Hippocampal formation (tissue), 2 donors: ENCODE data around the gene USH1G.
"Not testable (repeated sequence)": the region's sequence is repeated elsewhere in the genome, so short reads cannot be mapped to it uniquely, and the experiment has no call there.

Source experiments
- DNase-seq, 2 donors: peaks; one replicate each; lab custom pipeline; 2025; lab: John Stamatoyannopoulos, UW

The USH1G gene

DNA sequence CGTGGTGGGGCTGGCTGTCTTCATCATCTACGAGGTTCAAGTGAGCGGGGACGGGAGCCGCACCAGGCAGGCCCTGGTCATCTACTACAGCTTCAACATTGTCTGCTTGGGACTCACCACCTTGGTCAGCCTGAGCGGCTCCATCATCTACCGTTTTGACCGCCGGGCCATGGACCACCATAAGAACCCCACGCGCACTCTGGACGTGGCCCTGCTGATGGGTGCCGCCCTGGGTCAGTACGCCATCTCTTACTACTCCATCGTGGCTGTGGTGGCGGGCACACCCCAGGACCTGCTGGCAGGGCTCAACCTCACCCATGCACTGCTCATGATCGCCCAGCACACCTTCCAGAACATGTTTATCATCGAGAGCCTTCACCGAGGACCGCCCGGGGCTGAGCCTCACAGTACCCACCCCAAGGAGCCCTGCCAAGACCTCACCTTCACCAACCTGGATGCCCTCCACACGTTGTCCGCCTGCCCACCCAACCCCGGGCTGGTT lies 7.5 kb upstream of the USH1G start:
- no peak for DNase-seq

DNA sequence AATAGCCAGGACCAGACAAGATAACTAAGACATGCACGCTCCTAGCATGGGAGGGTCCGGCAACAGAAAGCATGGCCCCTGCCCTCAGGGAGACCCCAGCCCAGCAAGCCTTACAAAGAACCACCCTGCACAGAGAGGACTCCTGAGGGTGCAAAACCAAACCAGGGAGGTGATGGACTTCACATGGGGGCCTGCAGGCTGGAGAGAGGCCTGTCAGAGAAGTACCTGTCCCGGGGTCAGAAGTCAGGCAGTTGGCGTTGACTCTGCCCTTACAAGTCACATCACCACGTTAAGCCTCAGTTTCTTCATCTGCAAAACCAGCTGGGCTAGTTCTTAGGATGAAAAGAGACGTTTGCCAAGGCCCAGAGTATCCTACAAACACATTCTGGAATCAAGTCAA lies 5.7 kb upstream of the USH1G start:
- DNase-seq = no peak

DNA sequence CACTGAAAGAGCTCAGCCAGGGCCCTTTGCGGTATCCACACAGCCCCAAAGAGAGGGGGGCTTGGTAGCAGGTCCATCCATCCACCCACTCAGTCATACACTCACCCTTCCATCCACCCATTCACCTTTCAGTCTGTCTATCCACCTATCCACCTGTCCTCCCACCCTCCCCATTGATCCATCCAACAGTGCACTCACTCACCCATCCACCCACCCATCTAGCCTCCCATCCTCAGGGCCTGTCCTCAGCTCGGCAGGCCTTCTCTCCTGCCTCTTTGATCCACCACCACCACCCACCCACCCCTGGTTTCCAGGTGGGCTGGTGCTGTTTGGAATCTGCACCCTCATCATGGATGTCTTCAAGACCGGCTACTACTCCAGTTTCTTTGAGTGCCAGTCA lies 2.2 kb upstream of the USH1G start:
- DNase-seq = no peak

DNA sequence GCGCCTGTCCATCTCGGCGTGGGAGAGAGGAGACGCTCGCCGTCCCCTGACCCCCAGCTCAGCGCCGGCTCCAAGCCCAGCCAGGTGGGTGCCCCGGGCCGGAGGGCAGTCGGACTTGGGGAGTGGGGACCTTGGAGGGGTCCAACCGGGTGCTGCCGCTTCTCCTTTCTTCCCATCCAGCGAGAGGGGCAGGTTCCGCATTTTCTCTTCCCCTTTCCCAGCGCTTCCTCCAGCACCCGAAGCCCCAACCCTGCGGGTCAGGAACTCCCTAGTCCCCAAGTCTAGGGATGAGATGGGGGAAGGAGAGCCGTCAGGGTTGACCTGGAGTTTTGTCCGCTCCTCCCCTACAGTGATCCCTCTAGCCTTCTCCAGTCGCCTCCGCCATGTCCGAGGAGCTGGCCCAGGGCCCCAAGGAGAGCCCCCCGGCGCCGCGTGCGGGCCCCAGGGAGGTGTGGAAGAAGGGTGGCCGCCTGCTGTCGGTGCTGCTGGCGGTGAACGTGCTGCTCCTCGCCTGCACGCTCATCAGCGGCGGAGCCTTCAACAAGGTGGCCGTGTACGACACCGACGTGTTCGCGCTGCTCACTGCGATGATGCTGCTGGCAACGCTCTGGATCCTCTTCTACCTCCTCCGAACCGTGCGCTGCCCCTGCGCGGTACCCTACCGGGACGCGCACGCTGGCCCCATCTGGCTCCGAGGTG lies 1.3 kb upstream of the USH1G start, which contains the start of gene OTOP2:
Gene OTOP2, plus strand, starts transcription at position 24 of the 699 bp plus-strand sequence. Its CDS starts 360 bp downstream, at position 384.
- DNase-seq = no peak

DNA sequence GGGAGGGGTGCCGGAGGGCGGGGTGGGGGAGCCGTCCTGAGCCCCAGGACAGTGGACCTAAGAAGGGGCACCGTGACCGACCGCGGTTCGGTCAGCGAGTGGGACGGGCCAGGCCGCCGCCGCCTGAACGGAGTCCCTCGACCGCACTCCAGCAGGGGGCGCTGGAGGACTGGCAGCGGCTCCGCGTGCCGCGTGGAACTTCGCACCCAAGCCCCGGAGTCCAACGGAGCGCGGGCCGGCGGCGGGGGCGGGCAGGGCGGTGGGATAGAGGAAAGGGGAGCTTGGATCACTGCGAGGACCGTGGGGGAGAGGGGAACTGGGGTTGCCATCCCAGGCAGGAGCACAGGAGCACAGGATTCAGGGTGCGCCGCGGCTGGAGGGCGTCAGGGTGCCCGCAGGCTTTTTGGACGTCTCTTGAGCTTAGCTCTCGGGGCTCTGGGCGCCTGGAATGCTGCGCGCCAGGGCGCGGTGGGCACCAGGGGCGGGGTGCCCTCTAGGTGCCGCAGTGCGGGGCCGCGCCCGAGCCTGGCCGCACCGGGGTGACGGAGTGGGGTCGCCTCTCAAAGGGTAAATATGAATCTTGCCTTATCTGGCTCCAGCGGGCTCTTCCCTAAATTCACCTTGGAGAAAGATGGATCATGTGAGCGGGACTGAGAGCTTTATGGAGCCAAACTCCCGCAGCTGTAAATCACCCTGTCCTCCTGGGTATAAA lies 639 bp upstream of the USH1G start:
- DNase-seq = peak in 1 of 2 donors; percentile 38

DNA sequence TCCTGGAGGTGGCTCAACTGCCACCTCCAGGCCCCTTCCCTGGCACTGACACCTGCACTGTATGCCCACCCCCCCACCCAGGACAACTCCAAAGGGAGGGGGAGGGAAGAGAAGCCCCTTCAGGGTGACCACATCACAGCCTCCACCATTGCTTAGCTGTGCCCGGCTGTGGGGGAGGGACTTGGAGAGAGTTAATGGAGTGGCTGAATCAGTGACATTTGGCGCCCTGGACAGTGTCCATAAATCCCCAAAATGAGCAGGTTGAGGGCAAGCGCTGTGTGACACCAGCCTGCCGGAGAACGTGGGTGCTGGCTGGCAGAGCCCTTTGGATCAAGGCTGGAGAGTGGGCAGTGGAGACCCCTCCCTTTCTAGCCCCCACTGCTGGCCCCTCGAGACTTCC lies 883 bp downstream of the USH1G start:
- DNase-seq = no peak

DNA sequence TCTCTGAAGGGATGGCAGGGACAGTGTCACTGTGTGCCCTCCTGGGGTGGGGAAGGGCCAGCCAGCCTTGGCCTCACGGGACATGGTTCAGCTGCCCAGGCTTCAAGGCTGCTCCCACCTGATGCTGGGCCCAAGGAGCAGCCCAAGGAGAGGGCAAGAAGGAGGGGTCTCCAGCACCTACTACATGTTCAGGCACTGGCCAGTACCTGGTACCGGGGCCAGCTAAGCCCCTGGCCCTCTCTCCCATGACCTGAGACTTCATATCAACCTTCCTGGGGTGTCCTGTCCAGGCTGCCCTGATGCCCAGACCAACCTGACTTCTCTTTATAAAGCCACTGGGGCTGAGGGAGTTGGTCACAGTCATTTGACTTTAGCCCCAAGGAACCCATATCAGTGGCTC lies 1.3 kb downstream of the USH1G start:
- DNase-seq = no peak

DNA sequence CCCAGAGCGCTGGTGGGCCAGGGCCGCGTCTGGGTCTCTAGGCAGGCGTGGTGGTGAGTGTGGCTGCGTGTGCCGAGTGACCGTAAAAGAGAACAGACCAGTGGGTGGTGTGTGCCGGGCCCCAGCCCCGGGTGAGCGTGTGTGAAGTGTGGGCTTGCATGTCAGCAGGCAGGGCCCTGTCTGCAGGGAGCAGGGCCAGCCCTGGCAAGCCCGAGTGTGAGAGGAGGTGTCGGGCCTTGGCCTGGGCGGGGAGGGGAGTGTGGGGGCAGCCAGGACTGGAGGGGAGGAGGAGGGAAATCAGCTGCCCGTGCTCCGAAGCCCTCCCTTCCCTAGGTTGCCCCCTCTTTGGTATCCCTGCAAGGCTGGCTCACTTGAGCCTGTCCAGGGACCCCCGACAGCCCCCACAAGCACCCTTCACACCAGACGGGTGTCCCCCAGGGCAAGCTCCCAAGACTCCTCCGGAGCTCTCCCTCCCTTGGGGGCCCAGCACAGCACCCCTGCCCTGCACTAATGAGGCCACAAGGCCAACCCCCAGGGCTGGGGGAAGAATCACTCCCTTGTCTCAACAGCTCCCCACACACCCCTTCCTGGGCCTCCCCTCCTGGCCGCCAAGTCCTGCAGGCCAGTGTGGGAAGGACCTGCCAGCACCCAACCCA lies 1.9 kb downstream of the USH1G start:
- no peak for DNase-seq

DNA sequence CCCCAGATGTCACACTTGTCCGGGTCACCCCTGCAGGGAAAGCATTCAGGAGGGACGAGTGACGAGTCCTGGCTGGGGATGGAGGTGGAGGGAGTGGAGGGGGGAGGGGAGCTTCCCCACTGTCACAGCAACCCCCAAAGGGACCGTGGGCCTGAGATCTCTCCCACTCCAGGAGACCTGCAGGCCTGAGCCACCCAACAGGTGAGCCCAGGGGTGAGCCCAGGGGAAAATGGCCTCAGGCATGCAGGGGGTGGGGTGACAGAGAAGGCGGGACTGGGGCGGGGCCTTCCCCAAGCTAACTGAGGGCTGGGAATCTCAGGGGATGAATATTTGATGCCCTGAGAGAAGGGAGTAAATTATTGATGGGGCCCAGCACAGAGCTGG lies 2.4 kb downstream of the USH1G start:
- DNase-seq = no peak

DNA sequence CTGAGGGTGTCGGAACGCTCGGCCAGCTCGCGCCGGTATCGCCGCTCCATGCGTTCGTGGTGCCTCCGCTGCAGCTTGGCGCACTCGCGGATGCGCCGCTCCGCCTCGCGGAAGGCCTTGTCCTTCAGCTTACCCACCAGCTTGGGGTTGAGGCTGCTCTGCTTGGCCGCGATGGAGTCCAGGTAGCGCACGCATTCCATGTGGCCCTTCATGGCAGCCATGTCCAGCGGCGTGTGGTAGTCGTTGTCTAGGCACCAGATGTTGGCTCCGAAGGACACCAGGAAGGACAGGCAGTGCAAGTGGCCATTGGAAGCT lies 2.8 kb downstream of the USH1G start:
- DNase-seq = no peak

DNA sequence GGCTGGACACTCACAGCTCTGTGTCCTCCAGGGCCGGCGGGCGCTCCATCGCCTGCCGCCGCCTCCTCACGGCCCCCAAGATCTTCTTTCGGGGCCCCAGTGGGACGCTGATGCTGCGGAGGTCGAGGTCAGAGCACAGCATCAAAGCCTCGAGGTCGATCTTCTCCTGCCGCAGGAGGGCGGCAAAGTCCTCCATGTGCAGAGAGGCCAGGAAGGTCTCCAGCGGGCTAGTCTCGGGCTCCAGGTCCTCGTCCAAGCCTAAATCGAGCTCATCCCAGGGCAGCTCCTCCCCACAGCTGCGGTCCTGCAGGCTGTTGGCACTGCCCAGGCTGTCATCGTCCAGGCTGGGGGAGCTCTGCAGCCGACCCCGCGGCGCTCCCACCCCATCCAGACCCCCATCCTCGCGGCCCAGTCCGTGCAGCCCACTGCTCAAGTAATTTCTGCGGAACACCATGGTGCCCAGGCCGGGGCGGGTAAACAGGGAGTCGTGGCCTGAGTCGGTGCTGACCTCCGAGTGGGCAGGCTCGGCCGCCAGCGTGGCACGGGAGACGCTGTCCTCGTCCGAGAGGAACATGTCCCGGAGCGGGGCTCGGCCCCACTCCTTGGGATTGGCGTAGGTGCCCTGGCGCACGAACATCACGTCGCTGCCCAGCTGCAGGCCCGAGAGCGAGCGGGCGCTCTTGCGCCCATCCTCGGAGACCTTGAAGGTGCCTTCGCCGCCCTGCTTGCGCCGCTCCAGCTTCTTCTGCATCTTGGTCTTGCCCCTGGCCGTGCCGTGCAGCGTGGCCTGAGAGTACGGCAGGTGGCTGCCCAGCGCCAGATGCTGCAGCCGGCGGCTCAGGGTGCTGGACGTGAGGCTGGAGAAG lies 3.4 kb downstream of the USH1G start:
- DNase-seq = no peak

DNA sequence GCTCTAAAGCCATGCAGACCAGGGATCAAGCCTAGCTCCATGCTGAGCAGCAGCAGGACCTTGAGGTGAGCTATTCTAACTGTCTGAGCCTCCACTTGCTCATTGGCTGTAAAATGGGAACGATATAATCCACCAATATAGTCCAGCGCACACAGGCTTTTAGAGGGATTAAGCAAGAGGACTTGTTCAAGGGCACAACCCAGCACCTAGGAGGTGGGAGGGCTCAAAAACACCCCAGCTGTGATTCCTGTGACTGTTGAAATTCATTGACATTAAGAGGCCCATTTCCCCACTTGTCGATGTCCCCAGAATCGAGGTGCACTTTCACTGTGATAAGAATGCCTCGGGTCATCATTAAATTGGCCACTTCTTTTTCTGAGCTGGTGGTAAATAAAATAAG lies 4.1 kb downstream of the USH1G start:
- DNase-seq = no peak

DNA sequence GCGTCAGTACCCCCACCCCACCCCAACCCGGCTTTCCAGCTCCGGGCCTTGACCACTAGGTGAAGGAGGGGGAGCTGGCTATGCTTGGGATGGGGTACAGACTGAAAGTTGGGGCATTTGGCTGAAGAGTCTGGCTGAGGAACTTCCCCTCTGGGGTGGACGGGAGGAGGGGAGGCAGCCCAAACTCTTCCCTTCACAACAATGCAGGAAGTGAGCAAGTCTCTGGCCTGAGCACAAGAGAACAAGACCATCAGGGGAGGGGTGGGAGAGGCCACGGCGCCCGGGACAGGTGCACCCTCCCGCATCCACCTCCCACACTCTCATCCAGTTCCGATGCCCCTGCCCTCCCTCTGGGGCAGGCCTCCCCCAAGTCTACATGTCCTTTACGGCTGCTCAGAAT lies 5.6 kb downstream of the USH1G start:
- no peak for DNase-seq

DNA sequence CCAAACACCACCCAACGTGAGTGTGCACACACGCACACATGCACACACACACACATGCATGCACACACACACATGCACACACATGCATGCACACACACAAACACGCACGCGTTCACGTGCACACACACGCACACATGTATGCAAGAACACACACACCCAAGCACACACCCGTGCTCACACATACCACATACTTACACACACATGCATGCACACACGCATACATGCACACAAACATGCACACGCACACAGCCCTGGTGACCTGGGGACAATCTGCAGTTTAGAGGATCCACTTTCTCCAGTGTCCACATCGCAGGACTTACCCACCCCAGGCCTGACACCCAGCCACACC lies 6.2 kb downstream of the USH1G start:
- DNase-seq = no peak

DNA sequence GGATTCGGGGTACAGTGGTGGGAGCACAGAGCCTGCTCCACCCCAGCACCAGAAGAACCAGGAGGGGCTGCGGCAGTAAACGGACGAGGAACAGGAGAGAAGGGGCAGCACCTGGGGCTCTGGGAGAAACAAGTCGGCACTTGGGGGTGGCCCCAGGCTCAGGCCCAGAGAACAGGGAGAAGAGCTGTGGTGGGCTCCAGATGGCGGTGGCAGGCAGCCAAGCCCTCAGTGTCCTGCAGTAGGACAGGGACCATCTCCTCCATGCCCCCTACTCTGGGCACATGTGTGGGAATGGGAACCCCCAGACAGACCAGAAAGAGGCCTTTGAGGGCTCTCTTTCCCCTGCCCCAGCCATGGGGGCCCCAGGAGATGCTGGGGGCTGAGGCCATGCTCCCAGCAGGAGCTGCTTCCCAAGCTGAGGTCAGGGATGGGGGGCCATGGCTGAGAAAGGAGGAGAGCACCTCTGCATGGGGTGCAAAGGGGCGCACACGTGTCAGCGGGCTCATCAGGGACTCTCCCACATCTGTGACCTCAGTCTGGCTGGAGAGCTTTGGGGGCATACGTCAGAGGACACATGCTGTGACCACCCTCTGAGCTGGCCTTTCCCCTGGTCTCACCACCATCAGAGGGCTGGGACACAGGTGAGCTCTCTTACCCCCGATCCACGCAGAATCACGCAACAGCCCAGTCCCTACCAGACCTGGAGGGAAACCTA lies 6.8 kb downstream of the USH1G start:
- DNase-seq = no peak

DNA sequence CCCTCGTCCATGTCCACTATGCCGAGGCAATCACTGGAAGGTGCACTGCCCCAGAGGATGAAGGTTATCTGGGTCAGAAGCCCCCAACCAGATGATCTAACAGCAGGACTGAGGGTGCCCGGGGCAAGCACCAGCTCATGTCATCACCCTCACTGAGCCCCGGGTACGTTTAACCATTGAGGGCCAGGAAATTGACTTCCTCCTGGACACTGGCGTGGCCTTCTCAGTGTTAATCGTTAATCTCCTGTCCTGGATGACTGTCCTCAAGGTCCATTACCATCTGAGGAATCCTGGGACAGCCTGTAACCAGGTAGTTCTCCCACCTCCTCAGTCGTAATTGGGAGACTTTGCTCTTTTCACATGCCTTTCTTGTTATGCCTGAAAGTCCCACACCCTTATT lies 11.6 kb downstream of the USH1G start:
- not testable (repeated sequence) for DNase-seq

DNA sequence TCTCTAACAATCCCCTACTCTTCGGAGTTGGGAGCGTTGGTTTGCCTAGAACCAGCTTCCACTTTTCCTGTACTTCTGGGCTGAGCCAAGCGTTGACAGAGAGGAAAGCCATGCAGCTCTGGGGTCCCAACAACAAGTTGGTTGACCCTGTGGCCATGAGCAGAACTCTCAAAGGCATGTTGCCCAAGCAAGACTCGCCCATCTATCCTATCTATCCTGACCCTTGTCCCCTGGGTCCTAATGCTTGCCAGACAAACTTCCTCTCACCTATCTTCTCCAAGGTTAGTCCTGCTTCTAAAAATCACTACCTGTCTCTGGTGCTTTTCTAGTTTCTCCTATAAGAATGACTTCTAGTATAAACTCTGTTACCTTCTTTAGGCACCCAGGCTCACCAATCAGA lies 14.0 kb downstream of the USH1G start:
- not testable (repeated sequence) for DNase-seq

DNA sequence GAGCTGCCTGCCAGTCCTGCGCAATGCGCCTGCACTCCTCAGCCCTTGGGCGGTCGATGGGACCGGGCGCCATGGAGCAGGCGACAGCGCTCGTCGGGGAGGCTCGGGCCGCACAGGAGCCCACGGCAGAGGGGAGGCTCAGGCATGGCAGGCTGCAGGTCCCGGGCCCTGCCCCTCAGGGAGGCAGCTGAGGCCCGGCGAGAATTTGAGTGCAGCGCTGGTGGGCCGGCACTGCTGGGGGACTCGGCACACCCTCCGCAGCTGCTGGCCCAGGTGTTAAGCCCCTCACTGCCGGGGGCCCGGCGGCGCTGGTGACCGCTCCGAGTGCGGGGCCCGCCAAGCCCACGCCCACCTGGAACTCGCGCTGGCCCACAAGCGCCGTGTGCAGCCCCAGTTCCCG lies 16.0 kb downstream of the USH1G start:
- DNase-seq = no peak

DNA sequence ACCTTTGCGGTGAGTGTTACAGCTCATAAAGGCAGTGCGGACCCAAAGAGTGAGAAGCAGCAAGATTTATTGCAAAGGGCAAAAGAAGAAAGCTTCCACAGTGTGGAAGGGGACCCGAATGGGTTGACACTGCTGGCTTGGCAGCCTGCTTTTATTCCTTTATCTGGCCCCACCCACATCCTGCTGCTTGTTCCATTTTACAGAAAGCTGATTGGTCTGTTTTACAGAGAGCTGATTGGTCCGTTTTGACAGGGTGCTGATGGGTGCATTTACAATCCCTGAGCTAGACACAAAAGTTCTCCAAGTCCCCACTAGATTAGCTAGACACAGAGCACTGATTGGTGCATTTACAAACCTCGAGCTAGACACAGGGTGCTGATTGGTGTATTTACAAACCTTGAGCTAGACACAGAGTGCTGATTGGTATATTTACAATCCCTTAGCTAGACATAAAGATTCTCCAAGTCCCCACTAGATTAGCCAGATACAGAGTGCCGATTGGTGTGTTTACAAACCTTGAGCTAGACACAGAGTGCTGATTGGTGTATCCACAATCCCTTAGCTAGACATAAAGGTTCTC lies 16.8 kb downstream of the USH1G start:
- DNase-seq = not testable (repeated sequence)

DNA sequence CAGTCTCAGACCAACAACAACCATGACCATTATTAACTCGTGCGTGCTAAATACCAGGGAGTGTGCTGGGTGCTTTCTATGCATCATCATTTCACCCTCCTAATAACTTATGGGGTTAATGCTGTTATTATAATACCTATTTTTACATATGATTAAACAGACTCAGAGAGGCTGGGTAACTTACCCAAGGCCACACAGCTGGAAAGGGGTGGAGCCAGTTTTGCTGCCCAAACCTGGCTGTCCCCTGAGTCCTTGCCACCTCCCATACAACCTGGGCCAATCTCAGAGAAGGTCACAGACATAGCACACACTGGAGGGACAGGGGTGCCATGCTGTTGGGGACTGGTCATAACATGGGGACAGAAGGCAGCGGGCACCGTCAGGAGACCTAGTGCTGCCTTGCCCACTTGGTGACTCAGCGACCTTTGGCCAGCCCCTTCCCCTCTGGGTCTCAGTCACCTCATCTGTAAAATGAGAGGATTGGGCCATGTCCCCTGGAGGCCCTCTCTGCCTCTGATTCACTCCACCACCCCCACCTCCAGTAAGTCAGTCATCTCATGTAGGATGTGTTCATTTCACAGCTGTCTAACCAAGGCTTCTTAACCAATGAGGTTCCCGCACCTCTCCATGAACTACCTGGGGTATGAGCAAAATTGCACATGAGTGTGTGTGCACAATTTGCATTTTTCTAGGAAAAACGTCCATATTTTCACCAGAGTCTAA lies 18.2 kb downstream of the USH1G start:
- DNase-seq = no peak

DNA sequence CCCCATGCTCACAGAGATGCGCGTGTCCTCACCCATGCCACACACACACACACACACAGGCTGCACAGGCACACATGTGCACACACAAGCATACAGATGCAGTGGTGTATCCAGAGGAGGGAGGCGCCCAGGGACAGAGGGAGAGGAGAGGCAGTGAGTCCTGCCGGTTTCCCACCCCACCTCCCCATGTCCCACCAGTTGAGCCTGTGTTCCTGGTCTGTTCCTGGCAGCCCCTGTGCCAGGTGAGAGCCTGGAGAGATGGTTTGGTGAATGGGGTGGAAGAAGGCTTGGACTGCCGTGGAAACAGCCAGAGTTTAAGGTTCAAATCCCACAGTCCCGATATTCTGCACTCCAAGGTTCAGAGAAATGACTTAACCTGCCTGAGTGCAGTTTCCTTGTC lies 19.4 kb downstream of the USH1G start:
- no peak for DNase-seq
